Smooth muscle cell (in vitro differentiated cells): ENCODE data around the gene SLC17A5. TPM values are rescaled to one million over a fixed set of nuclear protein-coding genes. Genes with fewer than 3 reads are reported as not detected.

Experiments
- DNase-seq: peaks from one replicate; lab custom pipeline; 2025; ENCODE audit not compliant: unreplicated experiment; lab: John Stamatoyannopoulos, UW
- H2AFZ ChIP-seq: fragments of 200-600 bp; sonication (generic); 2 replicates; pipeline ENCODE4 v1.6.0; 2016; ENCODE audit warnings: antibody characterized with exemption, low read depth, mild to moderate bottlenecking
- H3F3A ChIP-seq: fragments of 200-600 bp; sonication (generic); 2 replicates; pipeline ENCODE4 v1.6.0; 2017; ENCODE audit warnings: antibody characterized with exemption, low read depth
- H3K27ac ChIP-seq: fragments of 200-600 bp; sonication (generic); 2 replicates; pipeline ENCODE4 v1.5.1; 2016; ENCODE audit warnings: low read depth, mild to moderate bottlenecking
- H3K27me3 ChIP-seq: fragments of 200-600 bp; sonication (generic); 2 replicates; pipeline ENCODE4 v1.6.1; 2016; ENCODE audit warnings: low read depth, mild to moderate bottlenecking
- H3K36me3 ChIP-seq: fragments of 200-600 bp; sonication (generic); 2 replicates; pipeline ENCODE4 v1.5.1; 2016; ENCODE audit warnings: low read depth
- H3K4me1 ChIP-seq: fragments of 200-600 bp; sonication (generic); 2 replicates; pipeline ENCODE4 v1.5.1; 2016; ENCODE audit warnings: low read depth
- H3K4me2 ChIP-seq: fragments of 200-600 bp; sonication (generic); 2 replicates; pipeline ENCODE4 v1.6.0; 2016; ENCODE audit warnings: mild to moderate bottlenecking
- H3K4me3 ChIP-seq: fragments of 200-600 bp; sonication (generic); 2 replicates; pipeline ENCODE4 v1.5.1; 2016; ENCODE audit warnings: mild to moderate bottlenecking
- H3K79me2 ChIP-seq: fragments of 200-600 bp; sonication (generic); 2 replicates; pipeline ENCODE4 v1.6.0; 2016; ENCODE audit warnings: low read depth, mild to moderate bottlenecking
- H3K9ac ChIP-seq: fragments of 200-600 bp; sonication (generic); 2 replicates; pipeline ENCODE4 v1.6.0; 2016; ENCODE audit warnings: low read depth
- H3K9me3 ChIP-seq: fragments of 200-600 bp; sonication (generic); replicated peaks from 2 replicates; pipeline ENCODE4 v1.5.1; 2016; ENCODE audit warnings: low read depth
- H4K20me1 ChIP-seq: fragments of 200-600 bp; sonication (generic); 2 replicates; pipeline ENCODE4 v1.6.0; 2016; ENCODE audit warnings: low read depth
- WGBS: methylation state at CpG from one replicate; pipeline ENCODE4 v1.1.7; 2016; ENCODE audit warnings: low lambda C conversion rate; 5-methylcytosine and 5-hydroxymethylcytosine counted together
- polyA plus RNA-seq: library from polyadenylated mRNA; unstranded; fragments of >200 nt; fragmentation: Nextera tagmentation; extraction: Ambion mirVana; gene quantifications from 2 replicates; pipeline ENCODE4 v1.2.1, GENCODE V29; 2016
- total RNA-seq: library from RNA; depleted of rRNA; stranded (reverse); fragments of >200 nt; gene quantifications from 2 replicates; pipeline ENCODE4 v1.2.3, GENCODE V29; 2014
- TF ChIP-seq, protein P1 (sequence below): fragments of 200-600 bp; sonication (generic); IDR thresholded peaks from 2 replicates; pipeline ENCODE4 v1.5.1; 2017; ENCODE audit warnings: borderline replicate concordance, mild to moderate bottlenecking, antibody characterized with exemption; ENCODE audit not compliant: insufficient read depth, poor library complexity, severe bottlenecking

The SLC17A5 gene
- total and polyA plus RNA-seq, 2 experiments from 2014 or later: 36.4 to 39.9 TPM

DNA sequence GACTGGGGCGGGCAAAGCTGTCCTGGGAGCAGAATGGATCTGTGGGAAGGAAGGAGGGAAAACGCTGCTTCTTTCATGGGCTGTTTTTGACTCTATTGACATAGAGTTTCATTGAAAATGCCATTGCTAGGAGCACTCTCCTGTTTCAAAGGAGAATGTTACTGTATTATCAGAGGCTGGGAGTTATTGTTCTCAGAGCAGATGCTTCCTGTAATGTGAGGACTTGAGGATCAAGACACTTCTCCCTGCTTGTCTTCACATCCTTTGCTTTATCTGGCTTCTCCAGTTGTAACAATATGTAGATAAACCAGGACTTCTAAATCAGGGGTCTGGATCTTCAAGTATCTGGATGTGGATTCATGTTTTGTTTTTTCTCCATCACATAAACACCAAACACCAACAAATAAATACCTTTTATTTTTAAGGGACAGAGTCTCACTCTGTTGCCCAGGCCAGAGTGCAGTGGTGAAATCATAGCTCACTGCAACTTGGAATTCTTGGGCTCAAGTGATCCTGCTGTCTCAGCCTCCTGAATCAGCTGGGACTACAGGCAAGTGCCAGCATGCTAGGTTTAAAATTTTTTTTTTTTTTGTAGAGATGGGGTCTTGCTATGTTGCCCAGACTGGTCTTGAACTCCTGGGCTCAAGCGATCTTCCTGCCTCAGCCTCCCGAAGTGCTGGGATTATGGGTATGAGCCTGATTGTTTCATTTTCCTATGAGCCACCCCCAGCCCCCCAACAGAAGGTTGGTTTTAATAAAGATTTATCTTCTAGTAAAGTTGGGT, 46.1 kb upstream of the SLC17A5 start:
- Histone ChIP-seq H3K79me2 (no peaks in the 10 kb centered on the region), H3K4me2 (no peak overlapping the region), H3K4me1 (peaks cover 4% of the 10 kb centered on the region), H3K36me3 (no peaks in the 10 kb centered on the region), H3K27me3 (no peaks in the 10 kb centered on the region), H3K27ac (no peak overlapping the region), H3K9ac (no peak overlapping the region), H3K9me3 (no peaks in the 10 kb centered on the region), H3F3A (peaks cover 17% of the 10 kb centered on the region), H3K4me3 (no peak overlapping the region), H4K20me1 (no peaks in the 10 kb centered on the region), H2AFZ (no peak overlapping the region)
- DNase-seq: no peak
- WGBS: 84% methylated on average over 4 of the region's 4 CpGs
- TF ChIP-seq, protein P1, sequence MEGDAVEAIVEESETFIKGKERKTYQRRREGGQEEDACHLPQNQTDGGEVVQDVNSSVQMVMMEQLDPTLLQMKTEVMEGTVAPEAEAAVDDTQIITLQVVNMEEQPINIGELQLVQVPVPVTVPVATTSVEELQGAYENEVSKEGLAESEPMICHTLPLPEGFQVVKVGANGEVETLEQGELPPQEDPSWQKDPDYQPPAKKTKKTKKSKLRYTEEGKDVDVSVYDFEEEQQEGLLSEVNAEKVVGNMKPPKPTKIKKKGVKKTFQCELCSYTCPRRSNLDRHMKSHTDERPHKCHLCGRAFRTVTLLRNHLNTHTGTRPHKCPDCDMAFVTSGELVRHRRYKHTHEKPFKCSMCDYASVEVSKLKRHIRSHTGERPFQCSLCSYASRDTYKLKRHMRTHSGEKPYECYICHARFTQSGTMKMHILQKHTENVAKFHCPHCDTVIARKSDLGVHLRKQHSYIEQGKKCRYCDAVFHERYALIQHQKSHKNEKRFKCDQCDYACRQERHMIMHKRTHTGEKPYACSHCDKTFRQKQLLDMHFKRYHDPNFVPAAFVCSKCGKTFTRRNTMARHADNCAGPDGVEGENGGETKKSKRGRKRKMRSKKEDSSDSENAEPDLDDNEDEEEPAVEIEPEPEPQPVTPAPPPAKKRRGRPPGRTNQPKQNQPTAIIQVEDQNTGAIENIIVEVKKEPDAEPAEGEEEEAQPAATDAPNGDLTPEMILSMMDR: no peak

DNA sequence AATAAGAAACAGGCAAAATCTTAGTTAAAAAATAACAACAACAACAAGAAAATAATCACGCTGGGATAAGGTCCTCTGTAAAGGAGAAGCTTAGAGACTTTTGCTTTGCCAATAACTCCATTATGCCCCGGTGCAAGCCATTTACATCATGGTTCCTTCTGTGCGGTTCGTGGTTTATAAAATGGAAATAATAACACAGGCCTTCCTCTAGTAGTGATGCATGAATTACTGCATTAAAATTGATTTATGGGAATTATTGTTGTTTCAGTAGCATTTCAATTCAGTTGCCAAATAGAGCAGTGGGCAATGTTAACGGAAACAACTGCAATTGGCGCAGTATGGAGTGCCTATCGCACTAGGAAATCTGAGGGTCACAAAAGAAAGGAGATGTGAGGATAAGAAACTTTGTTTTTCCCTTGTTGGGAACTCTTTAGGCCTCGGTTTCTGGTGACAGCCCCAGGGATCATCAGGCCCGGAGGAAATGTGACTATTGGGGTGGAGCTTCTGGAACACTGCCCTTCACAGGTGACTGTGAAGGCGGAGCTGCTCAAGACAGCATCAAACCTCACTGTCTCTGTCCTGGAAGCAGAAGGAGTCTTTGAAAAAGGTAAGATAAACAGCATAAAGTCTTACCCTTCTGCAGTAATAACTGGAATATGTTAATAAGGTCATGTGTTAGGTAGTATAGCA, 43.3 kb upstream of the SLC17A5 start:
- TF ChIP-seq, protein P1: no peak
- peak overlapping the region; percentile 92 for H3K4me2 ChIP-seq
- no peaks in the 10 kb centered on the region for H3K27me3 ChIP-seq
- peak overlapping the region; percentile 97 for H3K27ac ChIP-seq
- no peaks in the 10 kb centered on the region for H3K4me1 ChIP-seq
- no peak for DNase-seq
- no peaks in the 10 kb centered on the region for H3K79me2 ChIP-seq
- peaks cover 12% of the 10 kb centered on the region for H3F3A ChIP-seq
- no peaks in the 10 kb centered on the region for H3K36me3 ChIP-seq
- 82% methylated on average over 10 of the region's 10 CpGs for WGBS
- peak overlapping the region; percentile 87 for H2AFZ ChIP-seq
- H3K9me3 ChIP-seq: no peaks in the 10 kb centered on the region
- peak overlapping the region; percentile 96 for H3K9ac ChIP-seq
- H4K20me1 ChIP-seq: no peaks in the 10 kb centered on the region
- H3K4me3 ChIP-seq: peak overlapping the region; percentile 62

DNA sequence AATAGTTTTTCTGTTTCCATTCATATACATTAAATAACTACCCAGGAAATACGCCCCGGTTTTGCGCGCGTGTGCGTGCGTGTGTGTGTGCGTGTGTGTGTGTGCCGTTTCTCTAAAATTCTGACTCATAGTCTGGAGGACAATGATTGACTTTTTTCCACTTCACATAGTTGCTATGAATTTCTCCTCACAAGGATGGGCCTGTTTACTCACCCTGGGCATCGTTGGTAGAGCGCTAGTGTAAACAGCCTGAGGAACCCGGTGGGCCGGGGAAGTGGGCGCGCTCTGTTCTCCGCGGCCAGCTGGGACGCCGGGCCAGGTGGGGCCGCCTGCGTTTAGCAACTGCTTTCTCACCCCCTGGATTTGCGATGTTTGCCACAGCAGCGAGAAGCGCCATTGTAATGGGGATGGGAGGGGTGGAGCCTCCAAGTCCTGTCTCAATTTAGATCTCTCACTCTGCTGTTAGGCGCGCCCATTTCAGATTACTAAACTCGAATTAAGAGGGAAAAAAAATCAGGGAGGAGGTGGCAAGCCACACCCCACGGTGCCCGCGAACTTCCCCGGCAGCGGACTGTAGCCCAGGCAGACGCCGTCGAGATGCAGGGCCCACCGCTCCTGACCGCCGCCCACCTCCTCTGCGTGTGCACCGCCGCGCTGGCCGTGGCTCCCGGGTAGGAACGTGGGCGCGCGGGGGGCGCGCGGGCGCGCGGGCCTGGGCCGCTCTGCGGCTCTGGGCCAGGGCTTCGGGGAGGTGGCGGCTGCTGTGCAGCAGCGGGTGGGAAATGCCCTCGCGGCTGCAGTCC, 42.0 kb upstream of the SLC17A5 start, which contains the start of gene CD109:
TSS of gene CD109 (plus strand) at position 585 of the 803 bp plus-strand sequence. CDS start at position 598, 13 bp downstream.
- peaks cover 12% of the 10 kb centered on the region for H3F3A ChIP-seq
- H3K9me3 ChIP-seq: no peaks in the 10 kb centered on the region
- H3K4me3 ChIP-seq: peak within 1 kb of the TSS; percentile 62
- H2AFZ ChIP-seq: peak within 1 kb of the TSS; percentile 87
- WGBS: 4% methylated on average over 61 of the region's 61 CpGs
- no peaks in the 10 kb centered on the region for H3K36me3 ChIP-seq
- H3K9ac ChIP-seq: peak within 1 kb of the TSS; percentile 96
- H4K20me1 ChIP-seq: no peaks in the 10 kb centered on the region
- peak within 1 kb of the TSS; percentile 97 for H3K27ac ChIP-seq
- no peaks in the 10 kb centered on the region for H3K27me3 ChIP-seq
- DNase-seq: peak; percentile 64
- TF ChIP-seq, protein P1: no peak
- H3K4me2 ChIP-seq: peak within 1 kb of the TSS; percentile 92
- no peaks in the 10 kb centered on the region for H3K79me2 ChIP-seq
- no peaks in the 10 kb centered on the region for H3K4me1 ChIP-seq
